Activated B cell treated with CpG ODN at 0.5 μM for 24 hours (primary cell): ENCODE measurements around the gene RIT1. TPM values are rescaled to one million over a fixed set of nuclear protein-coding genes. Genes with fewer than 3 reads are reported as not detected.
A peak's percentile ranks its signal among the peaks of the same experiment; 100 is the strongest.

ENCODE experiments used
- ATAC-seq: fragments of 200-7000 bp; cut with Tn5 transposase; one replicate; pipeline ENCODE4 v1.10.0; 2021; ENCODE audit warnings: low read depth, mild to moderate bottlenecking, moderate library complexity
- CTCF ChIA-PET: fragments of 350-600 bp; sonication (Branson Sonifier 250); formaldehyde crosslinking; loops from one replicate; lab custom pipeline; 2021; ENCODE audit warnings: antibody characterized with exemption; lab: Charles Lee
- POLR2A ChIA-PET: fragments of 350-600 bp; sonication (Branson Sonifier 250); formaldehyde crosslinking; loops from one replicate; lab custom pipeline; 2021; ENCODE audit warnings: antibody characterized with exemption; lab: Charles Lee
- DNase-seq: peaks from one replicate; pipeline ENCODE4 v3.0.0; 2022
- H3K27ac Mint-ChIP-seq: one replicate; pipeline ENCODE4 v1.8.0; 2020; ENCODE audit warnings: mixed read lengths
- H3K27me3 Mint-ChIP-seq: one replicate; pipeline ENCODE4 v1.8.0; 2021; ENCODE audit warnings: mixed read lengths
- H3K36me3 Mint-ChIP-seq: one replicate; pipeline ENCODE4 v1.8.0; 2021; ENCODE audit warnings: low read depth, mixed read lengths
- H3K4me1 Mint-ChIP-seq: one replicate; pipeline ENCODE4 v1.8.0; 2021; ENCODE audit warnings: mixed read lengths
- H3K4me3 Mint-ChIP-seq: one replicate; pipeline ENCODE4 v1.8.0; 2020; ENCODE audit warnings: mild to moderate bottlenecking, mixed read lengths
- H3K9me3 Mint-ChIP-seq: one replicate; pipeline ENCODE4 v1.8.0; 2020; ENCODE audit warnings: mixed read lengths
- intact Hi-C: fragments of 100-400 bp; cut with micrococcal nuclease; formaldehyde crosslinking; loops from one replicate; pipeline ENCODE4 v1.15.1; 2024
- total RNA-seq: library from RNA; stranded (reverse); gene quantifications from 2 replicates; pipeline ENCODE4 v1.2.3, GENCODE V29; 2022
- TF ChIP-seq, protein P1 (sequence below): fragments of 200-600 bp; IDR thresholded peaks from one replicate; pipeline ENCODE4 v1.8.0; 2022; ENCODE audit warnings: antibody characterized with exemption, mild to moderate bottlenecking

RIT1 gene
- total RNA-seq, 1 donor from 2014 or later: 38.6 TPM

DNA sequence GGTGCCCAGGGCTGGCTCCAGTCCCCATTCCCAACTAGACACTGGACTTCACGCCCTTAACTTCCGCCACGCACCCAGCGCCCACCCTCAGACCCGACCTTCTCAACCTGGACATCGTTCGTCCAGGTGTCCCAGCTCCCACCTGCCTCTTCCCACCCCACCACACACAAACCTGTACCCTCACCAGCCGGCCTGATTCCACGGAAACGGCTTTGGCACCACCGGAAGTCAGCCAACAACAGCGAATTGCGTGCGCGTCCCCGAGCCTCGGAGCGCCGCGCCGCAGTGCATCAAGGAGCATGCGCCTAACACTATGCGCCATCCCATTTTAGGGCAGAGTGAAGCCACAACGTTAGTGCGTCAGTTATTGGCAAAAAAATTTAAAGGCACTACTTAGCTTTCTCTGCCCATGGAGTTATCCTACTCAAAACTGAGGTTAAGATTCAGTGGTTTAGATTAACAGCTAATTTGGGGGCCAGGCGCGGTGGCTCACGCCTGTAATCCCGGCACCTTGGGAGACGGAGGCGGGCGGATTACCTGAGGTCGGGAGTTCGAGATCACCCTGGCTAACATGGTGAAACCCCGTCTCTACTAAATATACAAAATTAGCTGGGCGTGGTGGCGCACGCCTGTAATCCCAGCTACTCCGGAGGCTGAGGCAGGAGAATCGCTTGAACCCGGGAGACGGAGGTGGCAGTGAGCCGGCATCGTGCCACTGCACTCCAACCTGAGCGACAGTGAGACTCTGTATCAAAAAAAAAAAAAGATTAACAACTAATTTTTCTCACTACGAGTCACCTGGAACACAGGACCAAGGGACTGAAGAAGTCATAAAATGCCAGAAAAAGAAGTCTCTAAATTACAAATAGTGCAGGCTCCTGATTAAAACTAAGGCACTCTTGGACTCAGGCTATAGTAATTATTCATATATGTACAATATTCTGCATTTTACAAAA lies 53.9 kb downstream of the RIT1 start, which contains the start of gene GON4L:
GON4L (minus strand) TSS at position 240 of the 956 bp plus-strand sequence. CDS start 3,434 bp downstream, outside the sequence.
- peak; percentile 77 for DNase-seq
- ATAC-seq: peak; percentile 64
- TF ChIP-seq, protein P1, sequence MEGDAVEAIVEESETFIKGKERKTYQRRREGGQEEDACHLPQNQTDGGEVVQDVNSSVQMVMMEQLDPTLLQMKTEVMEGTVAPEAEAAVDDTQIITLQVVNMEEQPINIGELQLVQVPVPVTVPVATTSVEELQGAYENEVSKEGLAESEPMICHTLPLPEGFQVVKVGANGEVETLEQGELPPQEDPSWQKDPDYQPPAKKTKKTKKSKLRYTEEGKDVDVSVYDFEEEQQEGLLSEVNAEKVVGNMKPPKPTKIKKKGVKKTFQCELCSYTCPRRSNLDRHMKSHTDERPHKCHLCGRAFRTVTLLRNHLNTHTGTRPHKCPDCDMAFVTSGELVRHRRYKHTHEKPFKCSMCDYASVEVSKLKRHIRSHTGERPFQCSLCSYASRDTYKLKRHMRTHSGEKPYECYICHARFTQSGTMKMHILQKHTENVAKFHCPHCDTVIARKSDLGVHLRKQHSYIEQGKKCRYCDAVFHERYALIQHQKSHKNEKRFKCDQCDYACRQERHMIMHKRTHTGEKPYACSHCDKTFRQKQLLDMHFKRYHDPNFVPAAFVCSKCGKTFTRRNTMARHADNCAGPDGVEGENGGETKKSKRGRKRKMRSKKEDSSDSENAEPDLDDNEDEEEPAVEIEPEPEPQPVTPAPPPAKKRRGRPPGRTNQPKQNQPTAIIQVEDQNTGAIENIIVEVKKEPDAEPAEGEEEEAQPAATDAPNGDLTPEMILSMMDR: no peak
- ChIA-PET POLR2A (interaction anchor here (0.6 to 2.3 kb wide), 8 partner anchors 25 to 650 kb away, joined by 3 to 7 read pairs (median 3); partner anchors contain the start of gene ARHGEF2), CTCF (no interaction called here)
- Mint-ChIP-seq H3K36me3 (peaks cover 30% of the 10 kb centered on the region), H3K4me1 (peaks cover 50% of the 10 kb centered on the region), H3K27me3 (no peaks in the 10 kb centered on the region), H3K27ac (peak within 1 kb of the TSS; percentile 97), H3K4me3 (peak within 1 kb of the TSS; percentile 98), H3K9me3 (no peaks in the 10 kb centered on the region)
- intact Hi-C loops: loop anchor here (1.0 to 2.0 kb wide), 5 partner anchors 112 to 426 kb away; partner anchors contain the start of genes ARHGEF2, SMG5, SSR2 and YY1AP1

DNA sequence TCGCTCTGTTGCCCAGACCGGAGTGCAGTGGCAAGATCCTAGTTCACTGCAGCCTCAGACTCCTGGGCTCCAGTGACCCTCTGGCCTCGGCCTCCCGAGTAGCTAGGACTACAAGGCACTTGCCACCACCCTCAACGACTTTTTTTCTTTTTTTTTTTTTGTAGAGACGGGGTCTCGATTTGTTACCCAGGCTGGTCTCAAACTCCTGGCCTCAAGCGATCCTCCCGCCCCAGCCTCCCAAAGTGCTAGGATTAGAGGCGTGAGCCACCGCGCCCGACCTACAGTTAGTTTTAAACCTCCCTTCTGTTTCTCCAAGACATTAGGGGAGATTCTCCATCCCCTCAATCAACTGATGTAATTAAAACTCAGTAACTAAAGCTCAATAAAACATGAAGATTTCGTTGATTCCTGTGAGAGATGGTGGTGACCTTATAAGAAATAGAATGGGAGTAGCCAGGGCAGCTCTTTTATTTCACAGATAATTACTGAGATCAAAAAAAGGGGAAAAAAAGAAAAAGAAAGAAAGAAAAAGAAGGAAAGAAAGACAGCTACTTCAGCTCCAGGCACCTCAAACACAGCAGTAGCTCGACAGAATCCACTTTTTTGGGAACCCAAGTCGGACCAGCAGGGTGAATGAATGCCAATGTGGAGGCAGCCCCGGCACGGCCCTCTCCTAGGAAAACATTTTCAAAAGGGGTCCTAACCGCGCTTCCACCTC lies 54.7 kb downstream of the RIT1 start:
- peaks cover 37% of the 10 kb centered on the region for H3K36me3 Mint-ChIP-seq
- peaks cover 57% of the 10 kb centered on the region for H3K4me1 Mint-ChIP-seq
- intact Hi-C loops: loop anchor here (2.0 kb wide), 4 partner anchors 112 to 426 kb away; partner anchors contain the start of genes ARHGEF2, SMG5 and SSR2
- H3K27ac Mint-ChIP-seq: peak overlapping the region; percentile 97
- no peak for DNase-seq
- H3K4me3 Mint-ChIP-seq: peak overlapping the region; percentile 98
- no peak for ATAC-seq
- TF ChIP-seq, protein P1: no peak
- POLR2A ChIA-PET: interaction anchor here (0.7 to 2.3 kb wide), 5 partner anchors 26 to 651 kb away, joined by 3 to 7 read pairs (median 6); partner anchors contain the start of gene ARHGEF2
- CTCF ChIA-PET: no interaction called here
- no peaks in the 10 kb centered on the region for H3K9me3 Mint-ChIP-seq
- H3K27me3 Mint-ChIP-seq: no peaks in the 10 kb centered on the region

DNA sequence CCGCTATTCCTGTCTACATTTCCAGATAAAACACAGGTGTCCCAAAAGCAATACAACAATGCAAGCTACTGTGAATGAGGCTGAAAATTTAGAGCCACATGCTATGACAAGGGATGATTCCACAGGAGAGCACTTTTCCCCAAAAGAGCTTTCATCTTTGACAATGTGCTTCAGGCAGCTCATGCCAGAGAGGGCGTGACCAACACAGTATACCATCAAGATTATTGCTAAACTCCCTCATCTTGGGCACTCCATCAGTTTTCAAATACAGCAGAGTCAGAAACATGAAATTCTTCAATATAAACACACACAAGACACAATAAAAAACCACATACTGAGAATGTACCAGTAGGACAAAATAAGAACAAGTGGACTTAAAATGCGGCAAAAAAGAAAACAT lies 60.8 kb downstream of the RIT1 start:
- peaks cover 67% of the 10 kb centered on the region for H3K36me3 Mint-ChIP-seq
- intact Hi-C loops: no loop called here
- peaks cover 25% of the 10 kb centered on the region for H3K4me1 Mint-ChIP-seq
- no peaks in the 10 kb centered on the region for H3K9me3 Mint-ChIP-seq
- ChIA-PET CTCF (no interaction called here), POLR2A (no interaction called here)
- TF ChIP-seq, protein P1: no peak
- no peak overlapping the region for H3K27ac Mint-ChIP-seq
- DNase-seq (no peak), ATAC-seq (no peak)
- H3K4me3 Mint-ChIP-seq: no peak overlapping the region
- no peaks in the 10 kb centered on the region for H3K27me3 Mint-ChIP-seq

DNA sequence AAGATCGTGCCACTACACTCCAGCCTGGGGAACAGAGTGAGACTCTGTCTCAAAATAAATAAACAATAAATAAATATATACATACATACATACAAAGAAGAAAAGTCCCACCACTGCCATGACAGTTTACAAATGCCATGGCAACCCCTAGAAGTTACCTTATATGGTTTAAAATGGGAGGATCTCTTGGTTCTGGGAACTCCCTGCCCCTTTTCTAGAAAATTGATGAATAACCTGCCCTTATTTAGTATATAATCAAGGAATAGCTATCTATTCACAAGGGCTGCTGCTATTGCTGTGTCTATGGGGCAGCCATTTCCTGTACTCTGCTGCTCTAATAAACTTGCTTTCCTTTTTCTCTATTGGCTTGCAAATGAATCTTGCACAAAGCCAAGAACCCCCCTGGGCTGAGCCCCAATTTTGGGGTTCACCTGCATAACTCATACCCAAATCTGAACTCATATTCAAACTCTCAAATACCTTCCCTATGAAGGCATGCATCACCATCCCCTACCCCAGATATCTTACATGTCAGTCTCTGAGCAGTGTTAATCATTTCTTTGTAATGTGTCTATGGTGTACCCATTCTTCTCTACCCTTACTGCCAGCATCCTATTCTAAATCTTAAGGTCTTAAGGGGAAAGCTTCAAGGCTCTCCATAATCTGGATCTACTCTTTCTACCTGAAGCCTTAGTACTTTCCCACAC lies 63.2 kb downstream of the RIT1 start:
- Mint-ChIP-seq H3K9me3 (no peaks in the 10 kb centered on the region), H3K27ac (no peak overlapping the region), H3K27me3 (no peaks in the 10 kb centered on the region), H3K36me3 (peaks cover 73% of the 10 kb centered on the region), H3K4me3 (no peak overlapping the region), H3K4me1 (peaks cover 36% of the 10 kb centered on the region)
- ChIA-PET POLR2A (no interaction called here), CTCF (no interaction called here)
- ATAC-seq (no peak), DNase-seq (no peak)
- intact Hi-C loops: no loop called here
- TF ChIP-seq, protein P1: no peak

Other genes with a start within 250 kb of the RIT1 start
- gene YY1AP1, start 222.6 kb downstream of the RIT1 start, total RNA-seq: 89.6 and 101 TPM in 2 replicates
- 138 and 144 TPM in 2 replicates for gene DAP3, start 222.3 kb downstream of the RIT1 start, total RNA-seq
- 81.8 and 89.5 TPM in 2 replicates for gene GON4L, start 54.1 kb downstream of the RIT1 start, total RNA-seq
- gene SYT11, start 51.8 kb downstream of the RIT1 start, total RNA-seq: 3.3 and 3.7 TPM in 2 replicates
- gene KHDC4, start 23.1 kb upstream of the RIT1 start, total RNA-seq: 88.3 and 105 TPM in 2 replicates
- not detected in 2 replicates for gene RXFP4, start 30.3 kb upstream of the RIT1 start, total RNA-seq
- gene ARHGEF2, start 67.2 kb upstream of the RIT1 start, total RNA-seq: 188 and 207 TPM in 2 replicates
- gene SSR2, start 109.6 kb upstream of the RIT1 start, total RNA-seq: 136 and 146 TPM in 2 replicates
- 28.1 and 32.5 TPM in 2 replicates for gene UBQLN4, start 142.4 kb upstream of the RIT1 start, total RNA-seq
- gene LAMTOR2, start 143.4 kb upstream of the RIT1 start, total RNA-seq: 45.9 and 48.0 TPM in 2 replicates
- gene RAB25, start 149.8 kb upstream of the RIT1 start, total RNA-seq: 0.32 and 0.38 TPM in 2 replicates
- 0.39 and 0.47 TPM in 2 replicates for gene MEX3A, start 171.1 kb upstream of the RIT1 start, total RNA-seq
- 40.4 and 47.5 TPM in 2 replicates for gene LMNA, start 203.4 kb upstream of the RIT1 start, total RNA-seq
- 7.0 and 7.4 TPM in 2 replicates for gene SEMA4A, start 242.2 kb upstream of the RIT1 start, total RNA-seq